HepG2 (cell line): ENCODE measurements around the gene RBBP5.

ENCODE experiments used
- MAFK ChIP-seq, 2 experiments: IDR thresholded peaks in 1 of 2; conservative IDR thresholded peaks in 1 of 2; 2 replicates each; pipeline ENCODE4 v1.6.1; 2011; ENCODE audit warnings: improper control_type of control experiment in 2 of 2, low read length in 2 of 2
- PHF21A ChIP-seq: sonication (generic); formaldehyde crosslinking; IDR thresholded peaks from 2 replicates; pipeline ENCODE4 v1.5.0; 2020; ENCODE audit warnings: mild to moderate bottlenecking, missing genetic modification reagents
- ZNF124 ChIP-seq: sonication (generic); formaldehyde crosslinking; IDR thresholded peaks from 2 replicates; pipeline ENCODE4 v1.4.0; 2020; ENCODE audit warnings: missing genetic modification reagents
- ZNF530 ChIP-seq: sonication (generic); formaldehyde crosslinking; IDR thresholded peaks from 2 replicates; pipeline ENCODE4 v1.5.0; 2020; ENCODE audit warnings: low read depth, mild to moderate bottlenecking, missing genetic modification reagents
- TF ChIP-seq, protein P1 (sequence below): sonication (generic); formaldehyde crosslinking; IDR thresholded peaks from 2 replicates; pipeline ENCODE4 v1.8.1; 2023; ENCODE audit warnings: missing genetic modification reagents, mild to moderate bottlenecking, borderline replicate concordance

DNA sequence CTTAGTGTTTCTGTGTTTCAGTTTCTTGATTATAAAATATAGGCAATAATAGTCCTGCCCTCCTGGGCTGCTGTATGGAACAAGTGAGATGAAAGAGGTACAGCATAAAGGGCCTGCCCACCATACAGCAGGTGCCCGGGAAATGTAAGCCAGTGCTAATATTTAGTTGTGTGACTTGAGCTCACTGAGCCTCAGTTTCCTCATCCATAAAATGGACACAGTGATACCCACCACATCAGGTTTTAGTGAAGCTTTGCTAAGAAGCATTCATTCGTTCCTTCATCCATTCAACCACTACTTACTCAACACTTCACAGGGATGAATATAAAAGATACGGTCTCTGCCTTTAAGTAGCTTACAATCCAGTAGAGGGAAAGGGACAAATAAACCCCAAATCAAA is 58.9 kb downstream of the RBBP5 start:
- TF ChIP-seq MAFK (conservative IDR thresholded peaks at IDR 0.05 in 1 of 2, IDR thresholded peaks at IDR 0.05 in 1 of 2; ENCODE audit: low read length in 2 of 2) (no peak), ZNF530 (no peak), PHF21A (no peak), ZNF124 (no peak)
- TF ChIP-seq, protein P1, sequence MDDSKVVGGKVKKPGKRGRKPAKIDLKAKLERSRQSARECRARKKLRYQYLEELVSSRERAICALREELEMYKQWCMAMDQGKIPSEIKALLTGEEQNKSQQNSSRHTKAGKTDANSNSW: no peak
